ENCODE measurements around the gene SUMO1.

- TF ChIP-seq CTCF (IDR thresholded peaks at IDR 0.05) = no peak
- TF ChIP-seq POLR2AphosphoS5 (IDR thresholded peaks at IDR 0.05) = no peak
- TF ChIP-seq EP300 (IDR thresholded peaks at IDR 0.05) = no peak
Observed at GRCh38 chr2:202161151-202161835, 77.1 kb downstream of the SUMO1 start.

All from gastroesophageal sphincter (tissue), 3 donors.